B cell (primary cell): ENCODE data around the gene EHD3.

Experiments
- EZH2 ChIP-seq: IDR thresholded peaks from 2 replicates; pipeline ENCODE4 v1.6.1; 2012; ENCODE audit warnings: borderline replicate concordance, low read depth, mild to moderate bottlenecking, moderate library complexity, low read length; ENCODE audit not compliant: insufficient read depth, poor library complexity, severe bottlenecking
- TF ChIP-seq, protein P1 (sequence below): fragments of 200-600 bp; IDR thresholded peaks from one replicate; pipeline ENCODE4 v1.8.0; 2022; ENCODE audit warnings: antibody characterized with exemption, mild to moderate bottlenecking

DNA sequence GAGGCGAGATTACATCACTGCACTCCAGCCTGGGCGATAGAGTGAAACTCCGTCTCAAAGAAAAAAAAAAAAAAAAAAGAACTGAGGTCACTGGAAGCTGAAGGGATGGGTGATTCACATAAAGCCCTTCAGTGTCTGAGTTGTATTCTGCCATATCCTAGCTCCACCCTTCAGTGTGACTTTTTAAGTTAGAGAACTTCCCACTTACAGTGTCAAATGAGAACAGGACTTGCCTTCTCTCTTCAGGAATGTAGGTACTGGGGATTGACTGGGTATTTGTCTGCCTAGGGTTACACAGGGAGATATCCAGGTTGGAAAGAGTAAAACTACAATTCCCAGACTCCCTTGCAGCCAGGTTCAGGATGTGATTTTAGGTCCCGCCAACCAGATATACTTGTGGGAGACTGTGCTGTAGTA is 37.9 kb downstream of the EHD3 start:
- TF ChIP-seq, protein P1, sequence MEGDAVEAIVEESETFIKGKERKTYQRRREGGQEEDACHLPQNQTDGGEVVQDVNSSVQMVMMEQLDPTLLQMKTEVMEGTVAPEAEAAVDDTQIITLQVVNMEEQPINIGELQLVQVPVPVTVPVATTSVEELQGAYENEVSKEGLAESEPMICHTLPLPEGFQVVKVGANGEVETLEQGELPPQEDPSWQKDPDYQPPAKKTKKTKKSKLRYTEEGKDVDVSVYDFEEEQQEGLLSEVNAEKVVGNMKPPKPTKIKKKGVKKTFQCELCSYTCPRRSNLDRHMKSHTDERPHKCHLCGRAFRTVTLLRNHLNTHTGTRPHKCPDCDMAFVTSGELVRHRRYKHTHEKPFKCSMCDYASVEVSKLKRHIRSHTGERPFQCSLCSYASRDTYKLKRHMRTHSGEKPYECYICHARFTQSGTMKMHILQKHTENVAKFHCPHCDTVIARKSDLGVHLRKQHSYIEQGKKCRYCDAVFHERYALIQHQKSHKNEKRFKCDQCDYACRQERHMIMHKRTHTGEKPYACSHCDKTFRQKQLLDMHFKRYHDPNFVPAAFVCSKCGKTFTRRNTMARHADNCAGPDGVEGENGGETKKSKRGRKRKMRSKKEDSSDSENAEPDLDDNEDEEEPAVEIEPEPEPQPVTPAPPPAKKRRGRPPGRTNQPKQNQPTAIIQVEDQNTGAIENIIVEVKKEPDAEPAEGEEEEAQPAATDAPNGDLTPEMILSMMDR: no peak
- TF ChIP-seq EZH2: no peak
